BE2C (cell line): ENCODE data around the gene HDAC4.

Source experiments
- DNase-seq: peaks from one replicate; pipeline ENCODE4 v3.0.0-alpha.2; 2020
- H3K27me3 ChIP-seq: fragments of 250-450 bp; sonication (Bioruptor Pico); 2 replicates; pipeline ENCODE4 v1.5.1; 2020; ENCODE audit warnings: mild to moderate bottlenecking
- H3K36me3 ChIP-seq: fragments of 250-450 bp; sonication (Bioruptor Pico); 2 replicates; pipeline ENCODE4 v1.5.1; 2020; ENCODE audit warnings: mild to moderate bottlenecking
- H3K4me1 ChIP-seq: fragments of 250-450 bp; sonication (Bioruptor Pico); 2 replicates; pipeline ENCODE4 v1.5.1; 2020
- H3K4me3 ChIP-seq: 2 replicates; pipeline ENCODE4 v1.5.1; 2011; ENCODE audit warnings: low read depth, low read length
- H3K9me3 ChIP-seq: fragments of 250-450 bp; sonication (Bioruptor Pico); 2 replicates; pipeline ENCODE4 v1.5.1; 2020
- CTCF ChIP-seq: IDR thresholded peaks from 2 replicates; pipeline ENCODE4 v1.5.1; 2012; ENCODE audit warnings: mild to moderate bottlenecking, low read depth, low read length

The HDAC4 gene

GRCh38 chr2:239050252-239050649 lies 350.6 kb downstream of the HDAC4 start:
- H3K27me3 ChIP-seq, result no peaks in the 10 kb centered on the region
- TF ChIP-seq CTCF, result no peak
- DNase-seq, result no peak
- H3K9me3 ChIP-seq, result no peaks in the 10 kb centered on the region
- H3K4me3 ChIP-seq, result no peak overlapping the region
- H3K36me3 ChIP-seq, result peaks cover 6% of the 10 kb centered on the region
- no peaks in the 10 kb centered on the region for H3K4me1 ChIP-seq

GRCh38 chr2:239049421-239050251 lies 351.2 kb downstream of the HDAC4 start:
- H3K4me1 ChIP-seq, result no peaks in the 10 kb centered on the region
- no peak overlapping the region for H3K4me3 ChIP-seq
- no peaks in the 10 kb centered on the region for H3K9me3 ChIP-seq
- H3K27me3 ChIP-seq, result no peaks in the 10 kb centered on the region
- DNase-seq, result no peak
- H3K36me3 ChIP-seq, result peaks cover 5% of the 10 kb centered on the region
- no peak for TF ChIP-seq CTCF

- no peaks in the 10 kb centered on the region for H3K27me3 ChIP-seq
- H3K4me3 ChIP-seq, result no peak overlapping the region
- H3K9me3 ChIP-seq, result no peaks in the 10 kb centered on the region
- H3K4me1 ChIP-seq, result no peaks in the 10 kb centered on the region
- DNase-seq, result no peak
- no peak for TF ChIP-seq CTCF
- no peaks in the 10 kb centered on the region; the same call in 1 of the 2 replicates for H3K36me3 ChIP-seq
Observed at GRCh38 chr2:239048736-239049135, 352.1 kb downstream of the HDAC4 start.

- H3K36me3 ChIP-seq, result no peaks in the 10 kb centered on the region; the same call in 1 of the 2 replicates
- no peak for TF ChIP-seq CTCF
- H3K4me3 ChIP-seq, result no peak overlapping the region
- no peaks in the 10 kb centered on the region for H3K9me3 ChIP-seq
- H3K4me1 ChIP-seq, result no peaks in the 10 kb centered on the region
- H3K27me3 ChIP-seq, result no peaks in the 10 kb centered on the region
- DNase-seq, result no peak
Observed at GRCh38 chr2:239047861-239048260, 353.0 kb downstream of the HDAC4 start.

- Histone ChIP-seq H3K4me1 (no peaks in the 10 kb centered on the region), H3K9me3 (no peaks in the 10 kb centered on the region), H3K27me3 (no peaks in the 10 kb centered on the region), H3K36me3 (no peaks in the 10 kb centered on the region), H3K4me3 (no peak overlapping the region)
- no peak for DNase-seq
- no peak for TF ChIP-seq CTCF
Observed at GRCh38 chr2:239047420-239047819, 353.4 kb downstream of the HDAC4 start.

GRCh38 chr2:239046822-239047221 lies 354.0 kb downstream of the HDAC4 start:
- no peaks in the 10 kb centered on the region for H3K27me3 ChIP-seq
- no peak overlapping the region for H3K4me3 ChIP-seq
- TF ChIP-seq CTCF, result no peak
- H3K36me3 ChIP-seq, result no peaks in the 10 kb centered on the region
- DNase-seq, result no peak
- H3K4me1 ChIP-seq, result no peaks in the 10 kb centered on the region
- no peaks in the 10 kb centered on the region for H3K9me3 ChIP-seq
